SK-N-DZ (cell line): Measurements from ENCODE around the gene BET1L.
A peak's percentile ranks its signal among the peaks of the same experiment; 100 is the strongest.

Experiments used
- DNase-seq: peaks from one replicate; pipeline ENCODE4 v3.0.0-alpha.2; 2015; ENCODE audit warnings: low spot score

The BET1L gene

DNA sequence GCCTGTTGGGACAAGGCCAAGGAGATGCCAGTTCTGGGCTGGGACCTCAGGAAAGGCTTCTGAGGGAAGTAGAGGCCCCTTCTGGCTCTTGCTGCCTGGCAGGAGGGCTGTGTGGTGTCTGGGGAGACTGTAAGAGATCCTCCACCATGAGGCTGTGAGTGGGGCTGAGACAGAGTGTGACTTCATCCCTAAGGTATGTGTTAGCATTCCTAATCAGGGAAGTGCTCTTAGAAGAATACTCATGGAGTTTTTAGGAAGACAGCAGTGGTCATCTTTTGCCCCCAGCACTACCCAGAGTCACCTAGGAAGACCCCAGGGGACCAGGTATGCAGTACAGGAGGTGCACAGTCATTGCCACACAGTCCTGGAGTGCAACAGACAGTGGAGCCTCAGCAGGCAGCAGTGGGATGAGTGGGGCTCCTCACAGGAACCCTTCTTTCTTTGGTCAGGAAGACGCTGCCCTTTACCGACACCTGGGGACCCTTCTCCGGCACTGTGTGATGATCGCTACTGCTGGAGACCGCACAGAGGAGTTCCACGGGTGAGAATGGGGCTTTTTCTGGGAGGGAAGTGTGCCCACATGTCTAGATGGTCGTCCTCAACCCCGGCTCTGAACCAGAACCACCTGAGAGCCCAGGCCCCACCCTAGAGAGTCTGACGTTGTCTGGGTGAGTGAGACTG, 3.1 kb upstream of the BET1L start:
- DNase-seq, result no peak

DNA sequence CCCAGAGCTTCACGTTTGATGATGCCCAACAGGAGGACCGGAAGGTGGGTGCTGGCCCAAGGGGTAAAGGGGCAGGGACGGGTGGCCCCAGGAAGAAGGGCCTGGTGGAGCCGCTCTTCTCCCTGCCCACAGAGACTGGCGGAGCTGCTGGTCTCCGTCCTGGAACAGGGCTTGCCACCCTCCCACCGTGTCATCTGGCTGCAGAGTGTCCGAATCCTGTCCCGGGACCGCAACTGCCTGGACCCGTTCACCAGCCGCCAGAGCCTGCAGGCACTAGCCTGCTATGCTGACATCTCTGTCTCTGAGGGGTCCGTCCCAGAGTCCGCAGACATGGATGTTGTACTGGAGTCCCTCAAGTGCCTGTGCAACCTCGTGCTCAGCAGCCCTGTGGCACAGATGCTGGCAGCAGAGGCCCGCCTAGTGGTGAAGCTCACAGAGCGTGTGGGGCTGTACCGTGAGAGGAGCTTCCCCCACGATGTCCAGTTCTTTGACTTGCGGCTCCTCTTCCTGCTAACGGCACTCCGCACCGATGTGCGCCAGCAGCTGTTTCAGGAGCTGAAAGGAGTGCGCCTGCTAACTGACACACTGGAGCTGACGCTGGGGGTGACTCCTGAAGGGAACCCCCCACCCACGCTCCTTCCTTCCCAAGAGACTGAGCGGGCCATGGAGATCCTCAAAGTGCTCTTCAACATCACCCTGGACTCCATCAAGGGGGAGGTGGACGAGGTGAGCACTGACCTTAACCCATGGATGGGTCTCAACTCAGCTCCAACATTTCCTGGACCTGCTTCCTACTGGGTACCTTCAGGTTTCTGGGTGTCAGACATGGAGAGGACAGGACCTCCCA, 2.3 kb upstream of the BET1L start:
- no peak for DNase-seq

DNA sequence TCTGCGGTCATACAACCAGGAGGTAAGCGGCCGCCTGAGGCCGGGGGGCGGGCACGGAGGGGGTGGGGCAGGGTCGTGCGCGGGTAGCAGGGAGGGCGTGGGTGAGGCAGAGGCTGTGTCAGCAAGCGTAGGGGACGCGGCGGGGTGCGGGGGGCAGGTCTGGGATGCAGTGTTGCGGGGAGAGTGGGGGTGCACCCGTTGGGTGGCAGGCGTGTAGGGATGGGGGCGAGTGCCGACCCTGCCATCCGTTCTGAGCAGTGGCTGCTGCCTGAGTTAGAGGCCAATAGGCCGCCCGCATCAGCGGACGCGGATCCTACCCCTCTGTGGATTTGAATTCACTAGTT, 1.7 kb upstream of the BET1L start:
- no peak for DNase-seq

DNA sequence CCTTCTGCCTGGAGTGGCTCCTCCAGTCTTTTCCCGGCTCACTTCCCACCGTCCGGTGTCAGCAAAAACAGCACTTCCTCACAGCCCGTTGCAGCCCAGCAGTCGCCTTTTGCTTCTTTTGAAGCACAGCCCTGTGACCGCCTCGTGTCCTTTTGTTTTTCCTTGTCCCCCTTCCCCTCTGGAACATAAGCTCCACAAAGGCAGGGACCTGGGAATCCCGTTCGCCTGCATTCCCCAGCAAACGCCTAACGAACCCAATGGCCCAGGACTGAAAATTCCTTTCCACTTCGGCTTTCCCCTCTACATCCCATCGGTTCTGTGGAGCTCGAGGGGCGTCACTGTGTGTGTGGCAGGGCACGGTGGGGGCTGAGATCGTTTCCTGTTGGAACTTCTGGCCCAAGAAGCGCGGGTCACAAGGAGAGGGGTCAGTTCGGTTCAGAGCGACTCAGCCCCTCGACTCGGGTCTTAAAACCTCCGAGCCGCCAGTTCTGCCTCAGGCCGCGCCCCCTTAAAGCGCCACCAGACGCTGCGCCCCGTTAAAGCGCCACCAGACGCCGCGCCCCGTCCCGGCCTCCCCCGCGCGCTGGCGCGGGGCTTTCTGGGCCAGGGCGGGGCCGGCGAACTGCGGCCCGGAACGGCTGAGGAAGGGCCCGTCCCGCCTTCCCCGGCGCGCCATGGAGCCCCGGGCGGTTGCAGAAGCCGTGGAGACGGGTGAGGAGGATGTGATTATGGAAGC, 1.1 kb upstream of the BET1L start:
- peak; percentile 48 for DNase-seq

DNA sequence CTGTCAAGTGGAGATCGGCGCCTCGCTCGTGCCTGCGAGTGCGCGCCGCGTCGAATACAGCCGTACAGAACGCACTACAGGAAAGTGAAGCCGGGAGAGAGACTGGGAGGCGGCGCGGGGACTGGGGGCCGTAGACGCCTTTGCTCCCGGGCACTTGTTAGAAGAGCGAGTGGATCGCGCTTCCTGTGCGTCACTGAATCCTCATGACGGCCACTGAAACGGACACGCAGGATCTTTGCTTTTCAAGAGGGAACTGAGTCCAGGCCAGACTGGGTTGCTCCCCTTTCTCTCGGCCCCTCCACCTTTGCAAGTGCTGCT, 623 bp upstream of the BET1L start:
- DNase-seq, result no peak

DNA sequence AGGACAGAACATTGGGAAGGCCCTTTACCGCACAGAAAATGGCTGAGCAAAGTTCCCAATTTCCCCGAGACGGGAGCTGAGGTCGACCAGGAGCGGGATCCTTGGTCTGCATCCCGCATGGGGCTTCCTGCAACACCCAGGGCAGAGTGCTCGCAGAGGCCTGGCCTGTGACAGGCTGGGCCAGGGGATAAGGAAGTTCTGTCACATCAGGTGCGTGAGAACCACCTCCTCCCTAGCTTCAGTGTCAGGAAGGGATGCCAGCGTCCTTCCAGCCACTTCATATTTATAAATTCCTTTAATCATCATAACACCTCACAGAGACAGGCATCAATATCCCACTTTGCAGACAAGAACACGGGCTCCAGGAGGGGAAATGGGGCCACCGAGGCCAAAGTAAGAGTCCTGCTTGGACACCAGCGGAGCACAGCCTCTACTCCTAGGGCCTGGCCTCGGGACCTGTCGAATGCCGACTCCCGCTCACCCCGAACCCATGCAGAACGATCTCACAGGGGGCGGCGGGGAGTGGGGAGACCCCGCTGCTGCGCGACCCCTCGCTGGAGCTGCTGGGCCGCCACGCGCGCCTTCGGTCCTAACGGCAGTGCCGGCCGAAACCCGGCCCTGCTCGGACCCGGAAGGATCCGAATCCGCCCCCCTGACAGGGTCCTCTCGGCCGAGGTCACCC, 532 bp downstream of the BET1L start:
- DNase-seq, result no peak

DNA sequence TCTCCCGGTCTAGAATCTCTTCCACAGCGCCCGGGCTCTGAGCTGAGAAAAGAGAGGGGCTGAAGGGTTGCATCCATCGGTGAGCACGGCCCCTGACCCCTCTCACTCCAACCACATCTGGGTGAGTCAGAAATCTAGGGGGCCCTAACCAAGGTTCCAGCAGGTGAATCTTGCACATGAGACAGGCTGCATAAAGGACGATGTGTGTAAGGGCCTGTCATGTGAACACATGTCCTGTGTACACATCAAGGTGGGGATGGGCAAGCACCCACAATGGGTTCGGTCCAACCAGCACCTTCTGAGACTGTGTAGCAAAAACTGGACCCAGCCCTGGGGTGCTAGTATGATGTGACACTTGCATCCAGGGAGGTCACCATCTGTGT, 1.2 kb downstream of the BET1L start:
- DNase-seq, result no peak

DNA sequence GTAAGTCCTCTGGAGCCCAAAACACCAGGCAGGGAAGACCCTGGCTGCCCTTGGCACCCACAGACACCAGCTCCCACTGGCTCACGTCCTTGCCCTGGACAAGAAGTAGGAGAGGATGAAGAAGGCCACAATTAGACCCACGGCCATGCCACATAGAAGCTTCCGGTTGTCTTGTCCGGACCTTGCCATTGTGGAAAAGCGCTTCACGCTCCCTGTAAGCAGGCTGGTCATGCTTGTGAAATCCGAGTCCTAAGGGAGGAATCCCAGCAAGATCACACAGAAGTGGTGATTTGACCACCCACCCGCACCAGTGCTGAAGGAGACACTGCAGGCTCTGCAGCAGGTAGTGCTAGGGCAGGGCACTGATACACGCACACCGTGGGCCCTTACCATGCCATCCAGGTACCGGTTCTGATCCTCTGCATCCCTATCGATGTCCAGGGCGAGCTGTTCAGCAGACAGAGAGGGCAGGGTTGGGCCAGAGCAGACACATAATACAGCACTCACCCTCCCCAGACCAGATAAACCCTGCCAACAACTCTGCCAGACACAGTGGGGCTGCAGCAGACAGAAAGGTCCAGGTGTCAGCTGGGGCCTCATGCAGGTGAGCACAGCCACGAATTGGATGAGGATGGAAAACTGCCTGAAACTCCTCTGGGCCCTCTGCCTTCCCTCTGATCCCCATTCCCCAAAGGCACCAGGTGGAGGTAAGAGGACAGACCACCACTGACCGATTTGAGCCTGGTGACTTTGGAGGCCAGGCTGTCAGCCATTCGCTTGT, 1.8 kb downstream of the BET1L start:
- DNase-seq, result no peak

DNA sequence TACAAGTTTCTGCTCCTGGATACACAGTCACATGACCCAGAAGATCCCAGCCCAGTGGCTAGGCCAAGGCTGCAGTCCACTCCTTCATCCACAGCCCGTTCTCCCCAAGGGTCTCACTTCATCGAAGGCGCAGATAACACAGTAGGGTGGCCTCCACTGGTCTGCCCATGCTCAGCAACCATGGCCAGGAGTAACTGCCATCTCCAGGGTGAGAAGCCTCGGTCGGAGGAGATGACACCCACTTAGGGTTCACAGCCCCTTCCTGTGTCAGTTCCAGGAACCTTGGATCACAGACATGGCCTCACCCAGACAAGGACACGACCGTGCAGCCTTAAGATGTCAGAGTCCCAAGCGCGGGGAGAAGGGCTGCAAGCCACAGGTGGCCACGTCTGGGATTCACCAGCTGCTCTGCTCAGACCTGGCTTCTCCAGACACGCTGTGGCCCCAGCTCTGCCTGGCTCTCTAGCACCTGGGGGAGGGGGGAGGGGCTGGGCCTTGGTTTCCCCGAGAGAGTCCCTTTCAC, 2.6 kb downstream of the BET1L start:
- no peak for DNase-seq

DNA sequence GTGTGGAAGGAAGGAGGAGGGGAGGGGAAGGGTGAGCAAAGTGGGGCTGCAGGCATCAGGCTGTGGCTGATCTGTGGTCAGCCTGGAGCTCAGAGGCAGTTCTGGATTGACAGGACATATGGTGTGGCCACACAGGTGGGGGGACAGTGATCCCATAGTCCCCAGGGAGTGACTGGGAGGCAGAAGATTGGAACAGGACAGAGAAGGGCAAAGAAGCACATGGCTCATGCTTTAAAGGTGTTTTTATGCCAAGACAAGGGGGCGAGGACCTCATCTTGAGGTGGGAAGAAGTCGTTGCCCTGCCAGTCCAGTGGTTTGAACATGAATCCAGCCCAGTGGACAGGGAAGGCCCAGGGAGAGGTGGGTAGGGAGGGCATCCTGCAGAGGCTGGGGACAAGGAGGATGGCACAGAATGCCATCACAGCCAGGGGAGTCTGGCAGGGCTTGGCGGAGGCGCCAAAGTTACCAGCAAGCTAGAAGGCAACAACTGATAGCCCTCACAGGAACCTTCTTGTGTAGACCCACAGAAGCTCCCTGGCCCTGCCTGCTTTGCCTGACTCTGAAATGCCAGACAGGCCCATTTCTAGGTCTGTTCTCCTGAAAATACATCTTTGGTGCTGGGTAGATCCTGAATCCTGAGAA, 3.1 kb downstream of the BET1L start:
- no peak for DNase-seq

DNA sequence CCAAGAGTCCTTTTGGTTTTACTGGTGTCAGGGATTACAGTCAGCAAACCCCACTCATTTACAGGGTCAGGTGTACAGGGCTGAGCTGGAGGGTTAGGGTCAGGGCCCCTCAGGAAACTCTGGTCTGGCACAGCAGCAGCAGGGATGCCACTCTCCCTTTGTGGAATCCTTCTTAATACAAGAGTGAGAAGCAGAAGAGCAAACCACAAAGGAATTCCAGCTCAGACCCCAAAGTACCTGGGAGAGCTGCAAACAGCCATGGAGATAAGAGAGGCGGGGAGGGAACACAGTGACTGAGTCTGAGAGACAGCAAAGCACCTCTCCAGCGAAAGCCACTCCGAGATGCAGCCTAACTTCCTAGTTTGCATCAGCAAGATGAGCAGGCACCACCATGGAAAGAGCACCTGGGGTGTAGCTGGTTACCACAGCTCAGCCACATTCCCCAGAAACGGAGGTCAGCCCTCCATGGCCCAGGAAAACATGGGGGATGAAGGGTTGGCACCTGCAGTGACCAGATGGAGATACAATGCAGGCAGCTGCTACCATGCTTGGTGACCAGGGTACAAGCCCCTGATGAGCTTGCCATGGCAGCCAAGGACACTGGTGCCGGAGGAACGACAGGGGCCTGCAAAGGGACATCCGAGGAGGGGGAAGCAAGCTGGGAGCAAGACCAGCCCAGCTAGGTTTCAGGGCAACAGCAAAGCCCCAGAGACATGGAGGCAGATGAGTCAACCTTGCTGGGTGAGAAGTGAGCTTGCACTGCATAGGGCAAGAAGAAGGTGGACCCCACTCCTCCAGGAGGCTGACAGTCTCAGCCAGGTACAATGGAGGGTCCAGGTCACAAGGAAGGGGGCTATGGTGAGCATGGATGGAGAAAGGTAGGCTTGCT, 3.9 kb downstream of the BET1L start:
- DNase-seq, result no peak

DNA sequence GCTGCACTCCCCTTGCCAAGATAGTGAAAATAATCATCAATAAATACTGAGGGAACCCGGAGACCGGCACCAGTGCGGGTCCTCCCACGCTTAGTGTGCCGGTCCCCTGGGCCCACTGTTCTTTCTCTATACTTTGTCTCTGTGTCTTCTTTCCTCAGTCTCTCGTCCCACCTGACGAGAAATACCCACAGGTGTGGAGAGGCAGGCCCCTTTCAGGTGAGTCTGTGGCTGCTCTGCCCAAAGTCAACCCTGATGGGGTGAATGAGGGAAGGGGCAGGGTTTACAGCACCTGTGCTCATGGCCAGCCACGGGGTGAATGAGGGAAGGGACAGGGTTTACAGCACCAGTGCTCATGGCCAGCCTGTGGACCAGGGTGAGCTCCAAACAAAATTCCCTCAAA, 4.7 kb downstream of the BET1L start:
- DNase-seq, result no peak

DNA sequence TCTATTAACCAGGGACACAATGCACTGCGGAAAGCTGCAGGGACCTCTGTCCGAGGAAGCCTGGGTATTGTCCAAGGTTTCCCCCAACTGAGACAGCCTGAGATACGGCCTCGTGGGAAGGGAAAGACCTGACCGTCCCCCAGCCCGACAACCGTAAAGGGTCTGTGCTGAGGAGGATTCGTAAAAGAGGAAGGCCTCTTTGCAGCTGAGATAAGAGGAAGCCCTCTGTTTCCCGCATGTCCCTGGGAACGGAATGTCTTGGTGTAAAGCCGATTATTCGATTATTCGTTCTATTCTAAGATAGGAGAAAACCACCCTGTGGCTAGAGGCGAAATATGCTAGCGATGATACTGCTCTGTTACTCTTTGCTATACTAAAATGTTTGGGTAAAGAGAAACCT, 5.2 kb downstream of the BET1L start:
- DNase-seq, result no peak

DNA sequence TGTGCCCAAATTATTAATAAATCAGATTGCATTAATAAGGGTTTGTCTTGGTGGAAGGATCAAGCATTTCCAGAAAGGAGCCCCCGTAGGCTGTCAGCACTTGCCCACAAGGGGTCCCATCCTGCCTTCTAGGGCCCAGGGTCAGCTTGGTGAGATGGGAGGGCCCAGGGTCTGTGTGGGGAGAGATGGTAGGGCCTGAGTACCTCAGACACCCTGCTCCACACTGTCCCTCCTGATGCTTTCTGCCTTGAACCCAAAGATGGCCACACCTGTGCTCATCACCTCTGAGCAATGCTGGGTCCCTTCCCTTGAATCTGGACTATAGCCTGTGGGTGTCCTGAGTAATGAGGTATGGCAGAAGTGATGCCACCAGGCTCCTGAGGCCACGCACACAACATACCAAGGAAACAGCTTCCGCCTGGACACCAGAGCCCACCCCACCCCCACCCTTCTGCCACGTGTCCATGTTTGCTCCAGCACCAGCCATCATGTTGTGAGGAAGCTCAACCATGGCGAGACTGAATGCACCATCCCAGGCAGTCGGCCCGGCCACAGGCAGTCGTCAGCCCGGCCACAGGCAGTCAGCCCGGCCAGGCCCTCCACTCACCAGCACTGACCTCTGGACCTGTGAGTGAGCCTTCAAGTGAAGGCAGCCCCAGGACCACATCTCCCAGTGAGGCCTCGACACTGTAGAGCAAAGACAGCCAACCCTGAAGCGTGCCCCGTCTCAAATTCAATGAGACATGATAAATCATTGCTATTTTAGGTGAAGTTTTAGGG, 6.8 kb downstream of the BET1L start:
- DNase-seq, result no peak

DNA sequence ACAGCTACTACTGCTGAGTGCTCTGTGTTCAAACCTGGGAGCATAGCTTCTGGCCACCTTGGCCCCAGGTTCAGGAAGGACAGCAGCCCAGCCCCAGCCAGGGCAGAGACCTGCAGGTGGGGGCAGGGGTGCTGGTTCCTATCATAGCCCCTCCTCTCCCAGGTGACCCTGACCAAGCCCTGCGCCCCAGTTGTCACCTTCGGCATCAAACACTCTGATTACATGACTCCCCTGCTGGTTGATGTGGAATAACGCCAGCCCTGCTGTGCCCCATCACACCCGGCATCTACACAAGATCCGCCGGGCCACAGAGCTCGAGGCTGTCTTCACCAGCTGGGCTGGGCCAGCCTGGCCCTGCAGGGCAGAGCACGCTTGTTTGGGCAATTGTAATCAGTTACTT, 7.4 kb downstream of the BET1L start:
- DNase-seq, result no peak

DNA sequence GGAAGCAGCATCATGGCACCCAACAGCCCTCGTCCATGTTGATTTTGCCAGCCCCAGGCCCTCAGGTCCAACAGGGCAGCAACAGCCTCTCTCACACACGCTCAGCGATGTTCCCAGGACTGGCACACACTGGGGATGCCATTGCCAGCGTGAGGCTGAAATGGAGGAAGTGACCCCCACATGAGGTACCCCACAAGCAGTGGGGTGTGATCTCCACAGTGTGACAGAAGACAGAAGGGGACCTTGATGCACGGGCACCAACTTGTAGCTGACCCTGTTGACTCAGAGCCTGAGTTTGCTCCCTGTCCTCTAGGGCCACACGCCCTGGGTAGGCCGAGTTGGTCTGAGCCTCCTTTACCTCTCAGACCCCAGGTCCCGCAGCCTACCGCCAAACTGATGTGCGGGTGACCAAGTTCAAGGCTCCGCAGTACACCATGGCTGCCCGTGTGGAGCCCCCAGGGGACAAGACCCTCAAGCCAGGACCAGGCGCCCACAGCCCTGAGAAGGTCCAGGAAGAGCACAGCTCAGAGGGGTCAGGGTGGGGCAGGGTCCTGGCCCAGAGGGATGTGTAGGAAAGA, 8.1 kb downstream of the BET1L start:
- no peak for DNase-seq

DNA sequence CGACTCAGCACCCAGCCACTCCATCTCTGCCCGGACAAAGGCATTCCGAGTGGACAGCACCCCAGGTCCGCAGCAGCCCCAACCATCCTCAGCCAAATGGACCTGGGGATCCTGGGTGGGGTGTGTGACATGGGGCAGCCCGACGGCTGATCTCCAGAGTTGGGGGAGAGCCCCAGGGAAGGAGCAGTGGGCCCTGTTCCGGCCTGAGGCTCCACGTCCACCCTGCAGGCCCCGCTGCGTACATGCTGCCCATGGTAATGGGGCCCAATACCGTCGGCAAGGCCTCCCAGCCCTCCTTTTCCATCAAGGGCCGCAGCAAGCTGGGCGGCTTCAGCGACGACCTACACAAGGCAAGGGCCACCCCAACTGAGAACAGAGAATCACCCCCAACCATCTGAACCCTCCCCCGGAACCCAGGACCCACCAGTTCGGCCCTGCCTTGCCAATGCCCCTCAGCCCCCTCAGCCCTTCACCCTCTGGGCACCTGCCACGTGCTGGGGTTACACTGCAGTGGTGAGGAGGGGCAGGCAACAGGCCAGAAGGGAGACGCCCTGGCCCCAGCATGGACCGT, 8.9 kb downstream of the BET1L start:
- DNase-seq, result no peak

DNA sequence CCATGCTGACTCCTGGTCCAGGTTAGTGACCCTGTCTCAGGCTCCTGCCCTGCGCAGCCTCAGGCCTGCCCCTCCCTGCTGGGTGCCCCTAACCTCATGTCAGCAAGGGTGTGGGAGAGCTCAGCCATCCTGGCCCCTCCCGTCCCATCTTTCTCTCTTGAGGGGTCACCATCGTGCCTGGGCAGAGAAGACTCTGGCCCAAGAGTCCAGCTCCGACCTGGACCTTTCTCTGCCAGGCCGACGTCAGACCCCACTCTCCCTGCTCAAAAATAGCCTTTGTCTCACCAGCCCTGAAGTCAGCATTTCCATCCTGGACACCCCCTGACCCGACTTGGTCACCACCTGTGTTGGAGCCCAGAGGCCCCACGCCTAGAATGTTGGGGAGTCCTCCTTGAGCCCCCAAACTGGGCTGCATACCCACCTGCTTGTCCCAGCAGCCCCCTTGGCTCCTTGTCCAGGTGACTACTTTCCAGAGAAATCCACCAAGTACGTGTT, 9.4 kb downstream of the BET1L start:
- DNase-seq, result no peak
